ENCODE results near the gene CRB1.
"Not testable (repeated sequence)": the region's sequence is repeated elsewhere in the genome, so short reads cannot be mapped to it uniquely, and the experiment has no call there.

Gene CRB1

DNA sequence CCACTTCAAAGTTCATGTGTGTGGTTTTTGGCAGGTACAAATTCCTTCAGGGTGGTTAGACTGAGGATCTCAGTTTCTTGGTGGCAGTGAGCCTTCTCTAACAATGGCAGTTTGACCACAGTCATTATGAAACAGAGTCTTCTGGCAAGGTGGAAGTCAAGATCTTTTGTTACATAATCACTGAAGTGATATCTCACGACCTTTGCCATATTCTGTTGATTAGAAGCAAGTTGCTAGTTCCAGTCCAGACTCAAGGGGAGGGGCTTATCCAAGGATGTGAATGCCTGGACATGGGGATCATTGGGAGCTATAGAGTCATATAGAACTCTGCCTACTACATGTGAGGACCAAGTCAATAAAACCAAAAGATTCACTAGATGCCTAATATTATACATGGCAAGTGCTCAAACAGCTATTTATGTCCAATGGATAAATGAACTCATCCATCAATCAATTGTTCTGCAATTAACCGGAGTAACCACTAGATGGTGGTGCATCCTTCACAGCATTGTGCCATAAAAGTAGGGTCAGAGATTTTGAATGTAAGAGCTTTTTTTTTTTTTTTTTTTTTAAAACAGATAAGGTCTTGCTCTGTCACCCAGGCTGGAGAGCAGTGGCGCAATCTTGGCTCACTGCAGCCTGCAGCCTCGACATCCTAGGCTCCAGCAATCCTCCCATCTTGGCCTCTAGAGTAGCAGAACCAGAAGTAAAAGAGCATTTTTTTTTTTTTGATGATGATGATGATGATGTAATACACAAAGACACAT is 131.9 kb downstream of the CRB1 start:
- CTCF ChIA-PET = interaction anchor here (0.6 to 3.5 kb wide), 23 partner anchors 9 to 1068 kb away, joined by 3 to 30 read pairs (median 4); no protein-coding TSS in a partner anchor
- POLR2A ChIA-PET = no interaction called here
- TF ChIP-seq, protein P1, sequence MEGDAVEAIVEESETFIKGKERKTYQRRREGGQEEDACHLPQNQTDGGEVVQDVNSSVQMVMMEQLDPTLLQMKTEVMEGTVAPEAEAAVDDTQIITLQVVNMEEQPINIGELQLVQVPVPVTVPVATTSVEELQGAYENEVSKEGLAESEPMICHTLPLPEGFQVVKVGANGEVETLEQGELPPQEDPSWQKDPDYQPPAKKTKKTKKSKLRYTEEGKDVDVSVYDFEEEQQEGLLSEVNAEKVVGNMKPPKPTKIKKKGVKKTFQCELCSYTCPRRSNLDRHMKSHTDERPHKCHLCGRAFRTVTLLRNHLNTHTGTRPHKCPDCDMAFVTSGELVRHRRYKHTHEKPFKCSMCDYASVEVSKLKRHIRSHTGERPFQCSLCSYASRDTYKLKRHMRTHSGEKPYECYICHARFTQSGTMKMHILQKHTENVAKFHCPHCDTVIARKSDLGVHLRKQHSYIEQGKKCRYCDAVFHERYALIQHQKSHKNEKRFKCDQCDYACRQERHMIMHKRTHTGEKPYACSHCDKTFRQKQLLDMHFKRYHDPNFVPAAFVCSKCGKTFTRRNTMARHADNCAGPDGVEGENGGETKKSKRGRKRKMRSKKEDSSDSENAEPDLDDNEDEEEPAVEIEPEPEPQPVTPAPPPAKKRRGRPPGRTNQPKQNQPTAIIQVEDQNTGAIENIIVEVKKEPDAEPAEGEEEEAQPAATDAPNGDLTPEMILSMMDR (IDR thresholded peaks at IDR 0.05; ENCODE audit: insufficient read depth, low read length, missing control alignments) = peak; percentile 51
- H3K4me3 ChIP-seq (ENCODE audit: low read depth, low read length) = no peak overlapping the region
- no peak for DNase-seq (ENCODE audit: low read depth, low spot score)

- CTCF ChIA-PET = interaction anchor here (0.6 to 3.5 kb wide), 21 partner anchors 9 to 1068 kb away, joined by 3 to 30 read pairs (median 4); no protein-coding TSS in a partner anchor
- POLR2A ChIA-PET = no interaction called here
Measured at GRCh38 chr1:197400522-197400902, 132.5 kb downstream of the CRB1 start.

GRCh38 chr1:197402189-197402588 is 134.1 kb downstream of the CRB1 start:
- POLR2A ChIA-PET = no interaction called here
- TF ChIP-seq, protein P1 (IDR thresholded peaks at IDR 0.05; ENCODE audit: insufficient read depth, low read length, missing control alignments) = no peak
- DNase-seq (ENCODE audit: low read depth, low spot score) = no peak
- CTCF ChIA-PET = interaction anchor here (1.4 to 1.5 kb wide), 2 partner anchors 10 to 178 kb away, joined by 3 to 4 read pairs; no protein-coding TSS in a partner anchor
- H3K4me3 ChIP-seq (ENCODE audit: low read depth, low read length) = no peak overlapping the region

More at GRCh38 chr1:197400522-197400902, 132.5 kb downstream of the CRB1 start:
- H3K4me3 ChIP-seq (ENCODE audit: low read depth, low read length) = no peak overlapping the region
- TF ChIP-seq, protein P1 (IDR thresholded peaks at IDR 0.05; ENCODE audit: insufficient read depth, low read length, missing control alignments) = no peak
- no peak for DNase-seq (ENCODE audit: low read depth, low spot score)

GRCh38 chr1:197404774-197405173 is 136.7 kb downstream of the CRB1 start:
- H3K4me3 ChIP-seq (ENCODE audit: low read depth, low read length); CTCF ChIA-PET; POLR2A ChIA-PET; DNase-seq (ENCODE audit: low read depth, low spot score): not testable (repeated sequence)

DNA sequence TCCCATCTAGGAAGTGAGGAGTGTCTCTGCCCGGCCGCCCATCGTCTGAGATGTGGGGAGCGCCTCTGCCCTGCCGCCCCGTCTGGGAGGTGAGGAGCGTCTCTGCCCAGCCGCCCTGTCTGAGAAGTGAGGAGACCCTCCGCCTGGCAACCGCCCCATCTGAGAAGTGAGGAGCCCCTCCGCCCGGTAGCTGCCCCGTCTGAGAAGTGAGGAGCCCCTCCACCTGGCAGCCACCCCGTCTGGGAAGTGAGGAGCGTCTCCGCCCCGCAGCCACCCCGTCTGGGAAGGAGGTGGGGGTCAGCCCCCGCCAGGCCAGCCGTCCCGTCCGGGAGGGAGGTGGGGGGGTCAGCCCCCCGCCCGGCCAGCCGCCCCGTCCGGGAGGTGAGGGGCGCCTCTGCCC is 137.6 kb downstream of the CRB1 start:
- POLR2A ChIA-PET; H3K4me3 ChIP-seq (ENCODE audit: low read depth, low read length); CTCF ChIA-PET; DNase-seq (ENCODE audit: low read depth, low spot score): not testable (repeated sequence)

DNA sequence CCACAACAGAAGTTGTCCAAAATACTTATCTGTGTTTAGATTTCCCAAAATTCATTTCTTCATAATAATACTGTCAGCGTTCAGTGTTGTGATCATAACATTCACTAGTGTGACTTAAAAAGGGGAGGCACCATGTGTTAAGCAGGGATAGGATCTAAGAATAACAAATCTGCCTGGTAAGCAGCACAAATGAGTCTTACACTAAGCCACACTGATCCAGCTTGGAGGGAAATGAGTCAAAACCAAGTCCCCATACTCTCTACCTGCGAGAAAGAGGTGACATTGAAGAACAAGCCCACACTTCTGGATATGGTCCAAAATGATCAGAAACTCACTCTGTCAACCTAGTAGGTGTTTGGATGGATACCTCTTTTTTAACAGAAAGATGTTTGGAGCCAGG is 145.5 kb downstream of the CRB1 start:
- H3K4me3 ChIP-seq (ENCODE audit: low read depth, low read length) = no peak overlapping the region
- TF ChIP-seq, protein P1 (IDR thresholded peaks at IDR 0.05; ENCODE audit: insufficient read depth, low read length, missing control alignments) = no peak
- DNase-seq (ENCODE audit: low read depth, low spot score) = no peak
- ChIA-PET CTCF (no interaction called here), POLR2A (no interaction called here)

GRCh38 chr1:197415221-197415620 is 147.2 kb downstream of the CRB1 start:
- DNase-seq (ENCODE audit: low read depth, low spot score) = no peak
- TF ChIP-seq, protein P1 (IDR thresholded peaks at IDR 0.05; ENCODE audit: insufficient read depth, low read length, missing control alignments) = no peak
- POLR2A ChIA-PET = no interaction called here
- H3K4me3 ChIP-seq (ENCODE audit: low read depth, low read length) = no peak overlapping the region
- CTCF ChIA-PET = interaction anchor here (1.0 to 1.2 kb wide), 2 partner anchors 15 to 16 kb away, joined by 4 to 5 read pairs; no protein-coding TSS in a partner anchor
